Ishikawa (cell line): ENCODE results near the gene BEAN1.

Experiments used
- CEBPB ChIP-seq: IDR thresholded peaks from 2 replicates; pipeline ENCODE4 v1.6.1; 2012
- CREB1 ChIP-seq: IDR thresholded peaks from 2 replicates; pipeline ENCODE4 v1.6.1; 2012; ENCODE audit warnings: low read depth
- EGR1 ChIP-seq: IDR thresholded peaks from 2 replicates; pipeline ENCODE4 v1.6.1; 2012
- EP300 ChIP-seq: IDR thresholded peaks from 2 replicates; pipeline ENCODE4 v1.6.1; 2012; ENCODE audit warnings: borderline replicate concordance
- FOXM1 ChIP-seq: IDR thresholded peaks from 2 replicates; pipeline ENCODE4 v1.6.1; 2012; ENCODE audit warnings: low read depth, borderline replicate concordance
- MAX ChIP-seq: IDR thresholded peaks from 2 replicates; pipeline ENCODE4 v1.6.1; 2012
- NFIC ChIP-seq: IDR thresholded peaks from 2 replicates; pipeline ENCODE4 v1.6.1; 2012
- RAD21 ChIP-seq: IDR thresholded peaks from 2 replicates; pipeline ENCODE4 v1.6.1; 2012; ENCODE audit warnings: low read depth
- REST ChIP-seq: IDR thresholded peaks from 2 replicates; pipeline ENCODE4 v1.6.1; 2012; ENCODE audit warnings: low read depth, mild to moderate bottlenecking
- TAF1 ChIP-seq: IDR thresholded peaks from 2 replicates; pipeline ENCODE4 v1.6.1; 2012; ENCODE audit warnings: low read depth, mild to moderate bottlenecking
- TCF12 ChIP-seq: IDR thresholded peaks from 2 replicates; pipeline ENCODE4 v1.6.1; 2012; ENCODE audit warnings: low read depth
- TEAD4 ChIP-seq: IDR thresholded peaks from 2 replicates; pipeline ENCODE4 v1.6.1; 2012
- USF1 ChIP-seq: IDR thresholded peaks from 2 replicates; pipeline ENCODE4 v1.6.1; 2012
- YY1 ChIP-seq: IDR thresholded peaks from 2 replicates; pipeline ENCODE4 v1.6.1; 2012; ENCODE audit warnings: low read depth
- ZBTB7A ChIP-seq: IDR thresholded peaks from 2 replicates; pipeline ENCODE4 v1.6.1; 2012; ENCODE audit warnings: low read depth

The BEAN1 gene

GRCh38 chr16:66525396-66526180 lies 98.5 kb downstream of the BEAN1 start:
- TF ChIP-seq EGR1 (no peak), YY1 (no peak), CREB1 (no peak), CEBPB (no peak), USF1 (no peak), NFIC (no peak), TEAD4 (no peak), FOXM1 (no peak), ZBTB7A (no peak), TCF12 (no peak), MAX (no peak), TAF1 (no peak), REST (no peak), EP300 (no peak), RAD21 (no peak)

- TF ChIP-seq CEBPB = no peak
- peak; percentile 60; the same call in 1 of the 2 replicates for TF ChIP-seq USF1
Observed at GRCh38 chr16:66528294-66528693, 101.2 kb downstream of the BEAN1 start.

GRCh38 chr16:66529475-66529874 lies 102.4 kb downstream of the BEAN1 start:
- no peak for TF ChIP-seq EP300
- TF ChIP-seq EGR1 = no peak
- no peak for TF ChIP-seq NFIC
- no peak for TF ChIP-seq FOXM1
- TF ChIP-seq CEBPB = no peak
- no peak for TF ChIP-seq YY1
- TF ChIP-seq USF1 = no peak
- TF ChIP-seq RAD21 = no peak
- no peak for TF ChIP-seq CREB1
